NT2/D1 (cell line): ENCODE results near the gene MPL.

Experiments
- SUZ12 ChIP-seq: IDR thresholded peaks from 2 replicates; pipeline ENCODE4 v1.6.1; 2011; ENCODE audit not compliant: insufficient read length, insufficient read depth; ENCODE audit errors: extremely low read depth
- YY1 ChIP-seq: IDR thresholded peaks from 2 replicates; pipeline ENCODE4 v1.6.1; 2011; ENCODE audit not compliant: insufficient read length, insufficient read depth
- ZNF274 ChIP-seq: IDR thresholded peaks from 2 replicates; pipeline ENCODE4 v1.6.1; 2011; ENCODE audit warnings: mild to moderate bottlenecking, low read depth, low read length

- TF ChIP-seq YY1, result no peak
- no peak for TF ChIP-seq ZNF274
- no peak for TF ChIP-seq SUZ12
Measured at GRCh38 chr1:43292679-43293078, 44.9 kb upstream of the MPL start.
